HCT116 (cell line): ENCODE data around the gene SMIM36.

Source experiments
- EZH2 ChIP-seq: fragments of 200-600 bp; sonication (generic); IDR thresholded peaks from 2 replicates; pipeline ENCODE4 v1.6.1; 2017; ENCODE audit warnings: antibody characterized with exemption, mixed run types
- EZH2phosphoT487 ChIP-seq: fragments of 200-600 bp; IDR thresholded peaks from 2 replicates; pipeline ENCODE4 v1.6.1; 2018; ENCODE audit warnings: antibody characterized with exemption, borderline replicate concordance
- MAX ChIP-seq: IDR thresholded peaks from 2 replicates; pipeline ENCODE4 v1.6.1; 2012
- POLR2A ChIP-seq: IDR thresholded peaks from 2 replicates; pipeline ENCODE4 v1.7.0; 2011; ENCODE audit warnings: borderline replicate concordance; ENCODE audit not compliant: insufficient read depth, insufficient read length; ENCODE audit errors: extremely low read depth
- POLR2AphosphoS5 ChIP-seq: IDR thresholded peaks from 2 replicates; pipeline ENCODE4 v1.6.1; 2011; ENCODE audit warnings: mild to moderate bottlenecking, low read depth, low read length, moderate library complexity
- YY1 ChIP-seq: IDR thresholded peaks from 2 replicates; pipeline ENCODE4 v1.6.1; 2011; ENCODE audit warnings: low read length, low read depth, moderate library complexity, mild to moderate bottlenecking; ENCODE audit not compliant: insufficient replicate concordance; ENCODE audit errors: extremely low read depth
- ZNF274 ChIP-seq: fragments of 200-500 bp; sonication (Bioruptor generic); IDR thresholded peaks from 2 replicates; pipeline ENCODE4 v1.6.1; 2014; ENCODE audit warnings: mild to moderate bottlenecking, low read depth, low read length, inconsistent platforms
- TF ChIP-seq, protein P1 (sequence below), 3 experiments: fragments of 200-600 bp in 1 of 3; sonication (generic) in 1 of 3; IDR thresholded peaks in 2 of 3; conservative IDR thresholded peaks in 1 of 3; 2 replicates each; pipeline ENCODE4 v1.5.1; 2012 to 2017; ENCODE audit warnings: low read depth in 2 of 3, low read length in 2 of 3, antibody characterized with exemption in 1 of 3, borderline replicate concordance in 1 of 3, control low read depth in 1 of 3, mild to moderate bottlenecking in 1 of 3, mixed read lengths in 1 of 3, mixed run types in 1 of 3, moderate library complexity in 1 of 3; ENCODE audit not compliant: insufficient read depth in 1 of 3
- TF ChIP-seq, protein P2 (sequence below): IDR thresholded peaks from 2 replicates; pipeline ENCODE4 v1.6.1; 2012

DNA sequence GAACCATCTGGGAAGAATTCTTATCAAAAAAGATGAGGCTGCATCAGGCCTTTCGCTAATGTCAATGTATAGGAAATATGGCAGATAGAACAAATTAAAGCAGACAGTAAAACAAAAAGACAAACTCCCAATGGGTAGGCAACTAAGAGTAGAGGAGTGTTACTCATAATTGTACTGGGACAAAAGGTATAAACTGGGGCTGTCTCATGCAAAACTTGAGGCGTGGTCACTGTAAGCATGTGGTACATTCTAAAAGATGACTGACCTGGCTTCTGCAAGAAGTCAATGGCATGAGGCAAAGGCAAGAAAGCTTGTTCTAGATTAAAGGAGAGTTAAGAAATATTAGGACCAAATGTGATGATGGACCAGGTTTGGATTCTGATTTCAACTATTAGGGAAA lies 26.7 kb downstream of the SMIM36 start:
- TF ChIP-seq, protein P1, sequence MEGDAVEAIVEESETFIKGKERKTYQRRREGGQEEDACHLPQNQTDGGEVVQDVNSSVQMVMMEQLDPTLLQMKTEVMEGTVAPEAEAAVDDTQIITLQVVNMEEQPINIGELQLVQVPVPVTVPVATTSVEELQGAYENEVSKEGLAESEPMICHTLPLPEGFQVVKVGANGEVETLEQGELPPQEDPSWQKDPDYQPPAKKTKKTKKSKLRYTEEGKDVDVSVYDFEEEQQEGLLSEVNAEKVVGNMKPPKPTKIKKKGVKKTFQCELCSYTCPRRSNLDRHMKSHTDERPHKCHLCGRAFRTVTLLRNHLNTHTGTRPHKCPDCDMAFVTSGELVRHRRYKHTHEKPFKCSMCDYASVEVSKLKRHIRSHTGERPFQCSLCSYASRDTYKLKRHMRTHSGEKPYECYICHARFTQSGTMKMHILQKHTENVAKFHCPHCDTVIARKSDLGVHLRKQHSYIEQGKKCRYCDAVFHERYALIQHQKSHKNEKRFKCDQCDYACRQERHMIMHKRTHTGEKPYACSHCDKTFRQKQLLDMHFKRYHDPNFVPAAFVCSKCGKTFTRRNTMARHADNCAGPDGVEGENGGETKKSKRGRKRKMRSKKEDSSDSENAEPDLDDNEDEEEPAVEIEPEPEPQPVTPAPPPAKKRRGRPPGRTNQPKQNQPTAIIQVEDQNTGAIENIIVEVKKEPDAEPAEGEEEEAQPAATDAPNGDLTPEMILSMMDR (IDR thresholded peaks at IDR 0.05 in 2 of 3, conservative IDR thresholded peaks at IDR 0.05 in 1 of 3; ENCODE audit: borderline replicate concordance in 1 of 3, insufficient read depth in 1 of 3, low read depth in 2 of 3, low read length in 2 of 3): no peak
- no peak for TF ChIP-seq POLR2AphosphoS5
- no peak for TF ChIP-seq POLR2A
- no peak for TF ChIP-seq ZNF274
- no peak for TF ChIP-seq YY1
- TF ChIP-seq EZH2: no peak
- TF ChIP-seq MAX: no peak
- TF ChIP-seq, protein P2, sequence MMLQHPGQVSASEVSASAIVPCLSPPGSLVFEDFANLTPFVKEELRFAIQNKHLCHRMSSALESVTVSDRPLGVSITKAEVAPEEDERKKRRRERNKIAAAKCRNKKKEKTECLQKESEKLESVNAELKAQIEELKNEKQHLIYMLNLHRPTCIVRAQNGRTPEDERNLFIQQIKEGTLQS: no peak
- no peak for TF ChIP-seq EZH2phosphoT487
